Astrocyte of the cerebellum (primary cell): ENCODE data around the gene EMC1.
"Not testable (repeated sequence)": the region's sequence is repeated elsewhere in the genome, so short reads cannot be mapped to it uniquely, and the experiment has no call there.

ENCODE experiments used
- DNase-seq: peaks from one replicate; pipeline ENCODE4 v3.0.0-alpha.2; 2011; ENCODE audit warnings: low read depth
- H3K4me3 ChIP-seq: 2 replicates; pipeline ENCODE4 v1.5.1; 2011; ENCODE audit warnings: mild to moderate bottlenecking, low read depth, low read length, moderate library complexity
- in situ Hi-C: cut with HindIII; loops from 2 replicates; pipeline ENCODE4 v1.10.0; 2017; ENCODE audit warnings: low sequenced_read_pairs
- TF ChIP-seq, protein P1 (sequence below): IDR thresholded peaks from 2 replicates; pipeline ENCODE4 v1.5.1; 2012; ENCODE audit warnings: low read length, low read depth, moderate library complexity, mild to moderate bottlenecking; ENCODE audit errors: missing control alignments

Gene EMC1

GRCh38 chr1:19222573-19222972 lies 28.8 kb downstream of the EMC1 start:
- in situ Hi-C loops, result no loop called here
- no peak overlapping the region for H3K4me3 ChIP-seq
- no peak for DNase-seq
- TF ChIP-seq, protein P1, sequence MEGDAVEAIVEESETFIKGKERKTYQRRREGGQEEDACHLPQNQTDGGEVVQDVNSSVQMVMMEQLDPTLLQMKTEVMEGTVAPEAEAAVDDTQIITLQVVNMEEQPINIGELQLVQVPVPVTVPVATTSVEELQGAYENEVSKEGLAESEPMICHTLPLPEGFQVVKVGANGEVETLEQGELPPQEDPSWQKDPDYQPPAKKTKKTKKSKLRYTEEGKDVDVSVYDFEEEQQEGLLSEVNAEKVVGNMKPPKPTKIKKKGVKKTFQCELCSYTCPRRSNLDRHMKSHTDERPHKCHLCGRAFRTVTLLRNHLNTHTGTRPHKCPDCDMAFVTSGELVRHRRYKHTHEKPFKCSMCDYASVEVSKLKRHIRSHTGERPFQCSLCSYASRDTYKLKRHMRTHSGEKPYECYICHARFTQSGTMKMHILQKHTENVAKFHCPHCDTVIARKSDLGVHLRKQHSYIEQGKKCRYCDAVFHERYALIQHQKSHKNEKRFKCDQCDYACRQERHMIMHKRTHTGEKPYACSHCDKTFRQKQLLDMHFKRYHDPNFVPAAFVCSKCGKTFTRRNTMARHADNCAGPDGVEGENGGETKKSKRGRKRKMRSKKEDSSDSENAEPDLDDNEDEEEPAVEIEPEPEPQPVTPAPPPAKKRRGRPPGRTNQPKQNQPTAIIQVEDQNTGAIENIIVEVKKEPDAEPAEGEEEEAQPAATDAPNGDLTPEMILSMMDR, result no peak

DNA sequence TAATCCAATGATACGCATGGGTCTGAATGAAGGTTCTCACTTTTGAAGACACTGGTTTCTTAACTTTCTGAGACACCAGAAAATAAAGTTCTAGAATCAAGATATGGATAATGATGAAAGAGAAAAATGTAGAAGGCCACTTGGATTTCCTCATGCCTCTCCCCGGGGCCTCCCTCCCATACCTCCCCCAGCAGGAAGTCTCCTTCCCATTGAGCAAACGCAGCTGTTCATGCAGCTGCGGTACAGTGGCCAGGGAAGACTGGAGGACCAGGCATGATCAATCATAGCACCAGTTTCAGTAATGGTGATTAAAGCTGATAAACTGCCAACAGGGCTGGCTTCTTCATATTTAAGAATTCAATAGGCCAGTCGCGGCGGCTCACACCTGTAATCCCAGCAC lies 30.3 kb downstream of the EMC1 start:
- no peak for DNase-seq
- in situ Hi-C loops, result no loop called here
- TF ChIP-seq, protein P1, result no peak
- no peak overlapping the region for H3K4me3 ChIP-seq

GRCh38 chr1:19220080-19220846 lies 31.1 kb downstream of the EMC1 start:
- no peak overlapping the region for H3K4me3 ChIP-seq
- in situ Hi-C loops, result no loop called here
- no peak for DNase-seq
- TF ChIP-seq, protein P1, result no peak

DNA sequence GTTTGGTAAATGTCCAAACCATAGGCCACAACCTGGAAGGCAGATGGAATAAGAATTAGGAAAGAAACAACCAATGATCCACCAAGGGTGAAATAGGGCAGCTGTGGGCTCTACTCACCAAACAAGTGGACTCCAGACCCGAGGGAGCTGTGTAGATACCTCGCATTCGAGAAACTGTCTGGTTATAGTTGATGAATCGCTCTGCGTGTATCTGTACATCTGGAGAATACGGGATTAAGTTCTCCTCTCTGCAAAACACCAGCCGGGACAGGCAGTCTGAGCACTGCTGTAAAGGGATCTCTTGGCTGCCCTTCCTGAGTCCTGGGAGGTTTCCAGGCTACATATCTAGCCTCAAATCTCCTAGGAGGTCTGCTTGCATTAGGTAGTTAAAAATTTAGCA lies 31.9 kb downstream of the EMC1 start:
- TF ChIP-seq, protein P1, result no peak
- no peak overlapping the region for H3K4me3 ChIP-seq
- in situ Hi-C loops, result no loop called here
- DNase-seq, result no peak

DNA sequence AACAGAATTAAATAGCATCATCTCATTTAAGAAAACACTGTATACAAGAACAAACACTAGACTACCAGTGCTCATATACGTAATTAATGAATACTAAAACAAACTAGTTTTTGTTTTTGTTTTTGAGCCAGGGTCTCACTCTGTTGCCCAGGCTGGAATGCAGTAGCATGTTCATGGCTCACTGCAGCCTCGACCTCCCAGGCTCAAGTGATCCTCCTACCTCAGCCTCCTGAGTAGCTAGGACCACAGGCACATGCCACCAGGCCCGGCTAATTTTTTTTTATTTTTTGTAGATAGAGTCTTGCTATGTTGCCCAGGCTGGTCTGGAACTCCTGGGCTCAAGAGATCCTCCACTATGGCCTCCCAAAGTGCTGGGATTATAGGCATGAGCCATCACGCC lies 34.7 kb downstream of the EMC1 start:
- H3K4me3 ChIP-seq, DNase-seq, in situ Hi-C loops: not testable (repeated sequence)

DNA sequence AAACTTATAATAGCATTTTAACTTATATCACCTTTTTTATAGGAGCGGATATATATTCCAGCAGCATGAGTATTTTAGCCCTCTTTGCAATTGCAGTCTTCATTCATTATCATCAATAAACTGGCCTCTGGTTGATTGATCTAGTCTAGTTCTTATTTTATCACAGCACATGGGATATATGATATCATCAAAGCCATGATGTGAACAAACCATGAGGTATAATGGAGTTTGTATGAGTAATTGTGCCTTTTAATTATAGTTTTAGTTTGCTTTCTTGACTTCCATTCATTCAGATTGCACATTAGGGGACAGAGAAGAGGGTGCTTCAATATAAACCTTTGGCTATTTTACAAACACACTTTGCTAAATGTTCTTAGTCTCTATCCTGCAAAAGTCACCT lies 37.7 kb downstream of the EMC1 start:
- DNase-seq, result no peak
- H3K4me3 ChIP-seq, result no peak overlapping the region
- in situ Hi-C loops, result no loop called here
- TF ChIP-seq, protein P1, result no peak

DNA sequence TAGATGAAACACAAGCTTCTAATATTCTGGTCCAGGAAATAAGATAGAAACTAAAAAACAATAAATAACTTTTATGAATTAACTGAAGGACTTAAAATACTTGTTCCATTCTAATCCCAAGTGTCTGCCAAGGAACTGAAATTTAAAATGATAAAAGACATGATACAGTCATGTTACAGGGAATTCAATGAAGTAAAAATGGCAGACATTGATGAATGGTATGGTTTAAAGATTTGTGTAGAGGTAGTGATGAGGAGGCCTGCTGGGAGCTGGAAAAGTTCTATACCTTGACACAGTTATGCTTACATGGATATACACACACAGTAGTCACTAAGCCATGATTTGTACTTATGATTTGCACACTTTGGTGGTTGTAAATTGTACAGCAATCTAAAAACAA lies 39.2 kb downstream of the EMC1 start:
- H3K4me3 ChIP-seq, result no peak overlapping the region
- in situ Hi-C loops, result no loop called here
- DNase-seq, result no peak
- TF ChIP-seq, protein P1, result no peak
